Left lung (tissue), 10 donors: ENCODE results near the gene MRPL44. TPM values are rescaled to one million over a fixed set of nuclear protein-coding genes. Genes with fewer than 3 reads are reported as not detected.
A peak's percentile ranks its signal among the peaks of the same experiment; 100 is the strongest.

ENCODE experiments used
- ATAC-seq: fragments of 200-7000 bp; cut with Tn5 transposase; one replicate; pipeline ENCODE4 v1.9.1; 2020; ENCODE audit warnings: moderate library complexity
- DNase-seq, 4 donors: peaks; one replicate each; pipeline ENCODE4 v3.0.0-alpha.2; 2013 to 2020
- H3K27ac ChIP-seq, 2 donors: fragments of 200-600 bp; sonication (generic) in 1 of 2; one replicate each; pipeline versions ENCODE4 v1.5.0 to v1.8.0; 2020 to 2021
- H3K27me3 ChIP-seq, 2 donors: fragments of 200-600 bp; sonication (generic) in 1 of 2; one replicate each; pipeline versions ENCODE4 v1.5.0 to v1.8.0; 2020 to 2021
- H3K36me3 ChIP-seq, 2 donors: fragments of 200-600 bp; sonication (generic) in 1 of 2; one replicate each; pipeline versions ENCODE4 v1.5.0 to v1.8.0; 2020 to 2021
- H3K4me1 ChIP-seq, 2 donors: fragments of 200-600 bp; one replicate each; pipeline ENCODE4 v1.8.0; 2021
- H3K4me3 ChIP-seq, 2 donors: fragments of 200-600 bp; sonication (generic) in 1 of 2; one replicate each; pipeline versions ENCODE4 v1.5.0 to v1.8.0; 2020 to 2021; ENCODE audit warnings: mild to moderate bottlenecking in 1 of 2
- H3K9me3 ChIP-seq, 2 donors: fragments of 200-600 bp; sonication (generic) in 1 of 2; one replicate each; pipeline versions ENCODE4 v1.5.0 to v1.8.0; 2020 to 2021
- CTCF ChIP-seq, 2 donors: fragments of 200-600 bp; sonication (generic) in 1 of 2; IDR thresholded peaks; one replicate each; pipeline versions ENCODE4 v1.5.0 to v1.8.0; 2021; ENCODE audit warnings: antibody characterized with exemption in 2 of 2
- intact Hi-C, 2 donors: fragments of 100-400 bp; cut with DNase I; formaldehyde crosslinking; loops; one replicate each; pipeline versions ENCODE4 v1.11.2 to v1.14.2; 2022
- polyA plus RNA-seq, 6 donors: library from polyadenylated mRNA; unstranded; fragments of 120-200 nt; gene quantifications; one replicate each; pipeline ENCODE4 v1.2.1, GENCODE V29; 2013; ENCODE audit not compliant: insufficient read length in 6 of 6
- total RNA-seq, 2 donors: library from RNA; stranded (reverse); fragmentation: NEBNext Ultra II Directional; extraction: Animal tissue kit (Norgen Biotek cat#: 25700); gene quantifications; one replicate each; pipeline ENCODE4 v1.2.1, GENCODE V29; 2021
- donor health status: DM: no; HTN: yes; CAD: no.
- donor health status: DM: no; HTN: no; CAD: no.

Gene MRPL44
- total and polyA plus RNA-seq, 8 donors = 23.1 to 26.8 (median 25.6) TPM

DNA sequence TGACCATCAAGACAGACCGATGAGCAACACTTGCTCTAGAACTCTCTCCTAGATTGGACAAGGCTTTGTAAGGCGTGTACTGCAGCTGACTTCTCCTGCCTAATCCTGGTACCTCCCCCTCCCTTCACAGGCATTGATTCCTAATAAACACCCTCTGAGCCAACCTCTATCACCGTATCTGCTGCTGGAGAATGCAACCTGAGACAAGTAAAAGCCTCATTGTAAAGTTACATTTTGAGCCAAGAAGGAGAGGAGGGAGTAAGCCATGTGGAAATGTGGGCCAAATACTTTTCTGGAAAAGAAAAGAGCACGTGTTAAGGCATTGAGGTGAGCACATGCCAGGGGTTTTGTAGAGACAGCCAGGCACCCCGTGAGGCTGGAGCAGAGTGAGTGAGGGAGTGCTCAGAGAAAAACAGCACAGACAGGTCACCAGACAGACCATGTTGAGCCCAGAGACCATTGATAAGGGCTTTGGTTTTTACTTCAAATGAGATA, 9.5 kb upstream of the MRPL44 start:
- intact Hi-C loops = no loop called here
- DNase-seq (no peak), ATAC-seq (no peak)
- Histone ChIP-seq H3K36me3 (no peaks in the 10 kb centered on the region), H3K27ac (no peak overlapping the region), H3K9me3 (no peaks in the 10 kb centered on the region), H3K27me3 (no peaks in the 10 kb centered on the region), H3K4me3 (no peak overlapping the region), H3K4me1 (peaks cover 18 to 39% of the 10 kb centered on the region in 2 donors)
- no peak for TF ChIP-seq CTCF (IDR thresholded peaks at IDR 0.05)

DNA sequence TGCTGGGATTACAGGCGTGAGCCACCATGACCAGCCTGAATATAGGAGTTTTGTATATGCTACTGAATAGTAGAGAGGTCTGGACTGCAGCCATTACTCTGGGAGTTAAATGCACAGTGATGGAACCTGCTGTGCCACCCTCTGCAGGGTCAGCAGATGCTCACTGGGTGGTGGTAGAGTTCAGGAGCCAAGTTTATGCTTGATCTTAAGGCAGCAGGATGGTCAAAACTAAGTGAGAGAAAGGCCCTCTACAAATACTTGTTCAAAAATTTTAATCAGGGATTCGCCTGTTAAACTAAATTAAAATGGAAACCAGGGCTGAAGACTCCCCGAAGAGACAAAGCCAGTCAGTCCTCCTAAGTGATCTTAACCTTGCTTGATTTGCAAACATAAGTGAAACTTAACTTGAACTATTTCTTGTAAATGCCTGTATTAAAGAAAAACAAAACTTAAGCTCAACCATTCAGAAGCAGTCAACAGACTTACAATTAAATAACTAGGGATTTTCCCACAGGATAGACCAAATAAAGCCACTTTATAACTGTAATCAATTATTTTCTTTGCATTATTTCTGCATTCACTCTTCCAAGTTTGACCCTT, 7.9 kb upstream of the MRPL44 start:
- intact Hi-C loops = no loop called here
- no peak for DNase-seq
- Histone ChIP-seq H3K4me3 (no peak overlapping the region), H3K9me3 (no peaks in the 10 kb centered on the region), H3K4me1 (peaks cover 9 to 26% of the 10 kb centered on the region in 2 donors), H3K36me3 (no peaks in the 10 kb centered on the region), H3K27me3 (no peaks in the 10 kb centered on the region), H3K27ac (peak overlapping the region in 1 of 2 donors; percentile 45)
- ATAC-seq = no peak
- TF ChIP-seq CTCF (IDR thresholded peaks at IDR 0.05) = no peak

- H3K9me3 ChIP-seq = no peaks in the 10 kb centered on the region
- intact Hi-C loops = no loop called here
- peak overlapping the region in 1 of 2 donors; percentile 45 for H3K27ac ChIP-seq
- ATAC-seq = peak; percentile 80
- no peak for TF ChIP-seq CTCF (IDR thresholded peaks at IDR 0.05)
- peaks cover 6 to 21% of the 10 kb centered on the region in 2 donors for H3K4me1 ChIP-seq
- H3K27me3 ChIP-seq = no peaks in the 10 kb centered on the region
- H3K4me3 ChIP-seq = no peak overlapping the region
- no peak for DNase-seq
- no peaks in the 10 kb centered on the region for H3K36me3 ChIP-seq
Measured at GRCh38 chr2:223950448-223951347, 6.6 kb upstream of the MRPL44 start.

DNA sequence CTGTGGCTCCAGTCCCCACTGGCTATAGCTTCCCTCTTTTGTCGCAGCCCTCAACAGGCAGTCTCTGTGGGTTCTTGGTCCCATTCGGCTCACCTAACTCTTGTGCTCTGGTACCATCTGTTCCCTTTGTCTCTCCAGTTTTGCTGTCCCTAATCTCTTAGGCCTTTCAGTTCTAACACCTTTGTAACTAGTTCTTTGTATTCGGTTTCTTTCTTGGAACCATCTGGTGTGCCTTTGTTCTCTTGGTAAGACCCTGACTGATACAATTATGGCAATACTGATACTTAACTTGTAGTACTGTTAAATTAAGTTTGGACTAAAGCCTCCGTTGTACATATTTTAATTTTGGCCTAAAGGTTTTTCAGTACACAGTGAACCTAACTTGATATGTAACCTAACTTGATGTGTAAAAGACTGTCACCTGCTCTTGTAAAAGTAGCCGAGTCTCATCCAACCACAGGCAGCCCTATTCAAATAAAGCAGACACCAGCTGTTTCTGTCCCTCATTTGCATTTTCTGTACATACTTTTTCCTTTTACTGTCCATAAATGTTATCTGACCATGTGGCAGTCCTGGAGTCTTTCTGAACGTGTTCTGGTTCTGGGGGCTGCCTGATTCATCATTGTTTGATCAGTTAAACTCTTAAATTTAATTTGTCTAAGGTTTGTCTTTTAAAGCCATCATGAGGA, 4.8 kb upstream of the MRPL44 start:
- H3K4me3 ChIP-seq = no peak overlapping the region
- no peak for DNase-seq
- no peak overlapping the region for H3K27ac ChIP-seq
- H3K36me3 ChIP-seq = no peaks in the 10 kb centered on the region
- no peak for ATAC-seq
- H3K27me3 ChIP-seq = no peaks in the 10 kb centered on the region
- intact Hi-C loops = no loop called here
- peaks cover 5 to 26% of the 10 kb centered on the region in 2 donors for H3K4me1 ChIP-seq
- no peaks in the 10 kb centered on the region for H3K9me3 ChIP-seq
- no peak for TF ChIP-seq CTCF (IDR thresholded peaks at IDR 0.05)

DNA sequence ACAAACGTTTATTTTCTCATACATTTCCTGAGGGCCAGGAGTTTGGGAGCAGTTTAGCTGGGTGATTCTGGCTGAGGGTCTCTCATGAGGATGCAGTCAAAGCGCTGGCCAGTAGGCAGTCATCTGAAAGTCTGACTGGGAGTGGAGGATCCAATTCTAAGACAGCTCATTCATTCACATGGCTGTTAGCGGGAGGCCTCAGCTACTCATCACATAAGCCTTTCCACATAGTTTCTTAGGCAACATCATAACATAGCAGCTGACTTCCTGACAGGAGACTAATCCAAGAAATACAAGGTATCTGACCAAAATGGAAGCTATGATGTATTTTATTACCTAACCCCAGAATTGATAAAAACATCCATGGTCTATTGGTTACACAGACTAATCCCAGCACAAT, 2.9 kb upstream of the MRPL44 start:
- Histone ChIP-seq H3K27me3 (no peaks in the 10 kb centered on the region), H3K36me3 (no peaks in the 10 kb centered on the region), H3K9me3 (no peaks in the 10 kb centered on the region), H3K27ac (no peak overlapping the region), H3K4me3 (no peak overlapping the region), H3K4me1 (peaks cover 17 to 42% of the 10 kb centered on the region in 2 donors)
- ATAC-seq (no peak), DNase-seq (no peak)
- intact Hi-C loops = no loop called here
- TF ChIP-seq CTCF (IDR thresholded peaks at IDR 0.05) = no peak
